Smooth muscle cell (in vitro differentiated cells): Measurements from ENCODE around the gene AGL. TPM values are rescaled to one million over a fixed set of nuclear protein-coding genes. Genes with fewer than 3 reads are reported as not detected.

Experiments used
- DNase-seq: peaks from one replicate; lab custom pipeline; 2025; ENCODE audit not compliant: unreplicated experiment; lab: John Stamatoyannopoulos, UW
- H2AFZ ChIP-seq: fragments of 200-600 bp; sonication (generic); 2 replicates; pipeline ENCODE4 v1.6.0; 2016; ENCODE audit warnings: antibody characterized with exemption, low read depth, mild to moderate bottlenecking
- H3F3A ChIP-seq: fragments of 200-600 bp; sonication (generic); 2 replicates; pipeline ENCODE4 v1.6.0; 2017; ENCODE audit warnings: antibody characterized with exemption, low read depth
- H3K27ac ChIP-seq: fragments of 200-600 bp; sonication (generic); 2 replicates; pipeline ENCODE4 v1.5.1; 2016; ENCODE audit warnings: low read depth, mild to moderate bottlenecking
- H3K27me3 ChIP-seq: fragments of 200-600 bp; sonication (generic); 2 replicates; pipeline ENCODE4 v1.6.1; 2016; ENCODE audit warnings: low read depth, mild to moderate bottlenecking
- H3K36me3 ChIP-seq: fragments of 200-600 bp; sonication (generic); 2 replicates; pipeline ENCODE4 v1.5.1; 2016; ENCODE audit warnings: low read depth
- H3K4me1 ChIP-seq: fragments of 200-600 bp; sonication (generic); 2 replicates; pipeline ENCODE4 v1.5.1; 2016; ENCODE audit warnings: low read depth
- H3K4me2 ChIP-seq: fragments of 200-600 bp; sonication (generic); 2 replicates; pipeline ENCODE4 v1.6.0; 2016; ENCODE audit warnings: mild to moderate bottlenecking
- H3K4me3 ChIP-seq: fragments of 200-600 bp; sonication (generic); 2 replicates; pipeline ENCODE4 v1.5.1; 2016; ENCODE audit warnings: mild to moderate bottlenecking
- H3K79me2 ChIP-seq: fragments of 200-600 bp; sonication (generic); 2 replicates; pipeline ENCODE4 v1.6.0; 2016; ENCODE audit warnings: low read depth, mild to moderate bottlenecking
- H3K9ac ChIP-seq: fragments of 200-600 bp; sonication (generic); 2 replicates; pipeline ENCODE4 v1.6.0; 2016; ENCODE audit warnings: low read depth
- H3K9me3 ChIP-seq: fragments of 200-600 bp; sonication (generic); replicated peaks from 2 replicates; pipeline ENCODE4 v1.5.1; 2016; ENCODE audit warnings: low read depth
- H4K20me1 ChIP-seq: fragments of 200-600 bp; sonication (generic); 2 replicates; pipeline ENCODE4 v1.6.0; 2016; ENCODE audit warnings: low read depth
- WGBS: methylation state at CpG from one replicate; pipeline ENCODE4 v1.1.7; 2016; ENCODE audit warnings: low lambda C conversion rate; 5-methylcytosine and 5-hydroxymethylcytosine counted together
- polyA plus RNA-seq: library from polyadenylated mRNA; unstranded; fragments of >200 nt; fragmentation: Nextera tagmentation; extraction: Ambion mirVana; gene quantifications from 2 replicates; pipeline ENCODE4 v1.2.1, GENCODE V29; 2016
- total RNA-seq: library from RNA; depleted of rRNA; stranded (reverse); fragments of >200 nt; gene quantifications from 2 replicates; pipeline ENCODE4 v1.2.3, GENCODE V29; 2014
- TF ChIP-seq, protein P1 (sequence below): fragments of 200-600 bp; sonication (generic); IDR thresholded peaks from 2 replicates; pipeline ENCODE4 v1.5.1; 2017; ENCODE audit warnings: borderline replicate concordance, mild to moderate bottlenecking, antibody characterized with exemption; ENCODE audit not compliant: insufficient read depth, poor library complexity, severe bottlenecking

Gene AGL
- total and polyA plus RNA-seq, 2 experiments from 2014 or later, result 5.1 to 18.3 TPM

- Histone ChIP-seq H3K27me3 (no peaks in the 10 kb centered on the region), H3K4me3 (no peak overlapping the region), H3K4me2 (no peak overlapping the region), H3K4me1 (no peaks in the 10 kb centered on the region), H2AFZ (no peak overlapping the region), H3K27ac (no peak overlapping the region), H3K79me2 (no peaks in the 10 kb centered on the region), H3K9me3 (no peaks in the 10 kb centered on the region), H3K36me3 (no peaks in the 10 kb centered on the region), H3F3A (no peaks in the 10 kb centered on the region), H4K20me1 (no peaks in the 10 kb centered on the region), H3K9ac (no peak overlapping the region)
- no peak for DNase-seq
- 100% methylated on average over 1 of the region's 1 CpG for WGBS
- TF ChIP-seq, protein P1, sequence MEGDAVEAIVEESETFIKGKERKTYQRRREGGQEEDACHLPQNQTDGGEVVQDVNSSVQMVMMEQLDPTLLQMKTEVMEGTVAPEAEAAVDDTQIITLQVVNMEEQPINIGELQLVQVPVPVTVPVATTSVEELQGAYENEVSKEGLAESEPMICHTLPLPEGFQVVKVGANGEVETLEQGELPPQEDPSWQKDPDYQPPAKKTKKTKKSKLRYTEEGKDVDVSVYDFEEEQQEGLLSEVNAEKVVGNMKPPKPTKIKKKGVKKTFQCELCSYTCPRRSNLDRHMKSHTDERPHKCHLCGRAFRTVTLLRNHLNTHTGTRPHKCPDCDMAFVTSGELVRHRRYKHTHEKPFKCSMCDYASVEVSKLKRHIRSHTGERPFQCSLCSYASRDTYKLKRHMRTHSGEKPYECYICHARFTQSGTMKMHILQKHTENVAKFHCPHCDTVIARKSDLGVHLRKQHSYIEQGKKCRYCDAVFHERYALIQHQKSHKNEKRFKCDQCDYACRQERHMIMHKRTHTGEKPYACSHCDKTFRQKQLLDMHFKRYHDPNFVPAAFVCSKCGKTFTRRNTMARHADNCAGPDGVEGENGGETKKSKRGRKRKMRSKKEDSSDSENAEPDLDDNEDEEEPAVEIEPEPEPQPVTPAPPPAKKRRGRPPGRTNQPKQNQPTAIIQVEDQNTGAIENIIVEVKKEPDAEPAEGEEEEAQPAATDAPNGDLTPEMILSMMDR, result no peak
Measured at GRCh38 chr1:99872063-99872462, 21.9 kb downstream of the AGL start.

DNA sequence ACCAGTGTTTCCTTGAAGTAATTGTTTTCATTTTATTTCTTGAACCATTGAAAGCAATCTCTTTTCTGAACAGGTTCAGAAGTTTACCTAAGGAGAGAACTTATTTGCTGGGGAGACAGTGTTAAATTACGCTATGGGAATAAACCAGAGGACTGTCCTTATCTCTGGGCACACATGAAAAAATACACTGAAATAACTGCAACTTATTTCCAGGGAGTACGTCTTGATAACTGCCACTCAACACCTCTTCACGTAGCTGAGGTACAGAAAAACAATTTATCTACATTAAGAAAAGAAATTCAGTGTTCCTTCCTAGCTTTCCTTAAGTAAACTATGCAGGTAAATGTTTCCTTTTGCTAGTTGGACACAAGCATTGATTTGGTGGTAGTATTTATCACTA, 27.4 kb downstream of the AGL start:
- 99% methylated on average over 3 of the region's 3 CpGs for WGBS
- Histone ChIP-seq H3K9ac (no peak overlapping the region), H3F3A (no peaks in the 10 kb centered on the region), H3K36me3 (peaks cover 6% of the 10 kb centered on the region), H3K27ac (no peak overlapping the region), H3K79me2 (no peaks in the 10 kb centered on the region), H3K4me1 (no peaks in the 10 kb centered on the region), H2AFZ (no peak overlapping the region), H3K4me3 (no peak overlapping the region), H4K20me1 (no peaks in the 10 kb centered on the region), H3K27me3 (no peaks in the 10 kb centered on the region), H3K9me3 (no peaks in the 10 kb centered on the region), H3K4me2 (no peak overlapping the region)
- TF ChIP-seq, protein P1, result no peak
- DNase-seq, result no peak

DNA sequence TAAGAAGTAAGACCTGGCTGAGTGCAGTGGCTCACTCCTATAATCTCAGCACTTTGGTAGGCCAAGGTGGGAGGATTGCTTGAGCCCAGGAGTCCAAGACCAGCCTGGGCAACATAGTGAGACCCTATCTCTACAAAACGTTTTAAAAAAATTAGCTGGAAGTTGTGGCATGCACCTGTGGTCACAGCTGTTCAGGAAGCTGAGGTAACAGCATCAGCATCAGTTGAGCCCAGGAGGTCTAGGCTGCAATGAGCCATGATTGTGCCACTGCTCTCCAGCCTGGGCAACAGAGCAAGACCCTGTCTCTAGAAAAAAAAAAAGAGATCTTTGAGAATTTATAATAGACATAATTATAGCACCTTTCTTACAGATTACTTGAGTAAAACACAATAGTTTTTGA, 36.0 kb downstream of the AGL start:
- no peak overlapping the region for H3K27ac ChIP-seq
- H3K36me3 ChIP-seq, result peaks cover 11% of the 10 kb centered on the region
- no peak overlapping the region for H3K9ac ChIP-seq

DNA sequence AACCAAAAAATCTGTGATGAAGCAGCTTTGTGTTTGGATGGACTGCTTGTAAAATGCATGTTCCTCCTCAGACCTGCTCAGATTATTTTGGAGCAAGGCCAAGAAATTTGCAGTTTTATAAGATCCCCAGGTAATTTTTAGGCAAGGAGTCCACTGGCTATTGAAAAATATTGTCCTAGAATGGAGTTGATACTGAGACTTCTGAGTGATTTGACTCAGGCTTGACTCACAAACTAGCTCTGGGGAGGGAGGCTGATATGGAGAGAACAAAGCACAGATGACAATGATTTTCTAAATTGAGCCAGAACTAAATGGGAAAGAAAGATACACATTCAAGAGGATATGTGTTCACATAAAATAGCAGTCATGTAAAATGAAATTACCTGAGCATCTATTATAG, 36.7 kb downstream of the AGL start:
- Histone ChIP-seq H3K36me3 (peaks cover 11% of the 10 kb centered on the region), H3F3A (no peaks in the 10 kb centered on the region), H3K4me1 (no peaks in the 10 kb centered on the region), H2AFZ (no peak overlapping the region), H3K9ac (no peak overlapping the region), H3K9me3 (no peaks in the 10 kb centered on the region), H3K4me3 (no peak overlapping the region), H4K20me1 (no peaks in the 10 kb centered on the region), H3K79me2 (no peaks in the 10 kb centered on the region), H3K27ac (no peak overlapping the region), H3K4me2 (no peak overlapping the region), H3K27me3 (no peaks in the 10 kb centered on the region)
- TF ChIP-seq, protein P1, result no peak
- DNase-seq, result no peak

More for the DNA sequence above, 36.0 kb downstream of the AGL start:
- TF ChIP-seq, protein P1, result no peak
- Histone ChIP-seq H3K27me3 (no peaks in the 10 kb centered on the region), H3K4me1 (no peaks in the 10 kb centered on the region), H3K9me3 (no peaks in the 10 kb centered on the region), H3F3A (no peaks in the 10 kb centered on the region), H3K4me2 (no peak overlapping the region), H3K4me3 (no peak overlapping the region), H2AFZ (no peak overlapping the region), H4K20me1 (no peaks in the 10 kb centered on the region), H3K79me2 (no peaks in the 10 kb centered on the region)
- WGBS, result 89% methylated on average over 1 of the region's 1 CpG
- DNase-seq, result no peak
